GM12872 (cell line): ENCODE measurements around the gene MATR3.

Experiments used
- CTCF ChIP-seq: IDR thresholded peaks from 3 replicates; pipeline ENCODE4 v1.5.1; 2011; ENCODE audit warnings: low read depth, mild to moderate bottlenecking, low read length, moderate library complexity; ENCODE audit not compliant: insufficient read depth

The MATR3 gene

DNA sequence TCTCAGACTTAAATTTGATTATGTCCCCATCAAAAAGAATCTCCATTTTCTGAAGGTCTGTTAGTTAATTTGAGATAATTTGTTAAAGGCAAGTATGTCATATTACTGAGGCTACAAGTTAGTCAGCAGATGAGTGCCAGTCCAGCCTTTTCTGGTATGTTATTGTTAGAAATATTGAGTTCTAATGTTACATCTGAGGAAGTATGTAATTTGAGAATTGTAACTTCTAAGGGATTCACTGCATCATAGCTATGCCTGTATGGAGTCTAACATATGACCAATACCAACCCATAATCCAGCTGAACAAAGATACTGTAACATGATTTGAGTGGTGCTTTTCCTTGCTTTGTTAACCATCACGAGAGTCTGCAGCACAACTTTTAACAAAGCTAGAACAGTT lies 75.6 kb downstream of the MATR3 start:
- no peak for TF ChIP-seq CTCF

DNA sequence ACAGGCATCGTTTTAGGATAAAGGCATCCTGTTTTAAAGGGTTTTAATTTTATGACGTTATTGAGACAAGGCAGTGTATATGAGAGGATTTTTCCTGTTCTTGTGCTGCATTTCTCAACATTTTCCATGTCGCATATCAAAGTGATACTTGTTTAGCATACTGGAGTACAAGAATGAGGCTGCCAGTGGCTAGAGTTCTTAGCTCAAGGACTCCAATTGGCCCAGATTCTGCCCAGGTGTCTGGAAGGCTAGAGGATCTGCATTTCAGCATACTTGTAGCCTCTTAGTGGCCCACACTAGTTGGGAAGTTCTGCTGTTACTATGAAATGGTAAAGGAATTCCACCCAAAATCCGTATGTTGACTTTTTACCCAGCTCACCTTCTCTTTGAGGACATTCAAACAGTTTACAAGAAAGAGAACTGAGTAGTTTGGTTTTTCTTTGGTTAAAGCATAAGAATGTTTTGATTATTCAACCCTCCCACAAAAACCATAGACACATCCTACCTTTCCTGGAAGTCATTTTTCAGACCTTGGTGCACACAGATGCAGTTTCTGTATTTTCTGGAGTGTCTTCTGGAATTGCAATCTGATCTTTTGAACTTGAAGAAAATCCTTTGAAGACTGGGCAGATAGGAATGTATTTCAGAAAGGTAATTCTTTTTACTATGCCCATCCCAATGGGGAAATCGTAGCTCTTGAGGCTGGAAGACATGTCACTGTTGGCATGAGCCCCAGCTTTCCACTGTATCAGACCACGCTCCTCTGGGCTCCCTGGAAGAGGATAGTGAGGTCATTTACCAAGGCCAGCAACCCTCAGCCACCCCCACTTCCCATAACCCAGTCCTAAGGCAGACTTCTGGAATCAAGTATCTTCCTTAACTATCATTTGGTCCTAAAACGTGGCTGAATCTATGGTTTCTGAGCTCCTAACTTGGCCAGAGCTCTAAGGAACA lies 78.2 kb downstream of the MATR3 start:
- TF ChIP-seq CTCF, result no peak

GRCh38 chr5:139374909-139375308 lies 81.4 kb downstream of the MATR3 start:
- no peak for TF ChIP-seq CTCF

DNA sequence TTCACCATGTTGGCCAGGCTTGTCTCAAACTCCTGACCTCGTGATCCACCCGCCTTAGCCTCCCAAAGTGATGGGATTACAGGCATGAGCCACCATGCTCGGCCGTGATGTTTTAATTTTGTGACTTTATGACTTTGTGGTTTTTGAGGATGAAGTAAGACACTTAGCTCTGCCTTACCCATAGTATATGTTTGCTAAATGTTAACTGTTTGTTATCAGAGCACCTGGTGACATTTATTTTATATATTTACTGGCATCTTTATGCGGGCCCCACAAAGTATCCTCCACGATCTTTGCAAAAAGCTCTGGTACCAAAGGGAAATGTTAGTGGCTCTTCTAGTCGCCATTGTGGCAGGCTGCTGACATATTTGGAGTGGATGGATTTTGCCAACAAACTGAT lies 82.8 kb downstream of the MATR3 start:
- TF ChIP-seq CTCF, result no peak

GRCh38 chr5:139377226-139377625 lies 83.7 kb downstream of the MATR3 start:
- TF ChIP-seq CTCF, result no peak

GRCh38 chr5:139378101-139378825 lies 84.7 kb downstream of the MATR3 start:
- TF ChIP-seq CTCF, result no peak

- TF ChIP-seq CTCF, result no peak
Observed at GRCh38 chr5:139378941-139379361, 85.4 kb downstream of the MATR3 start.
